CD14-positive monocyte (primary cell): ENCODE measurements around the gene SELENOM. TPM values are rescaled to one million over a fixed set of nuclear protein-coding genes. Genes with fewer than 3 reads are reported as not detected.

Experiments
- DNase-seq, 3 donors: peaks; one replicate each; pipeline ENCODE4 v3.0.0-alpha.2; 2011 to 2022
- H2AFZ ChIP-seq: 2 replicates; pipeline ENCODE4 v1.6.0; 2012; ENCODE audit warnings: mild to moderate bottlenecking, low read depth, low read length, inconsistent platforms; ENCODE audit not compliant: insufficient read depth, poor library complexity, severe bottlenecking
- H3K27ac ChIP-seq, 2 donors: 1 replicate in 1 of 2; 2 replicates in 1 of 2; pipeline ENCODE4 v1.5.1; 2012 to 2013; ENCODE audit warnings: low read length in 2 of 2, control low read depth in 1 of 2, inconsistent platforms in 1 of 2, low read depth in 1 of 2, mild to moderate bottlenecking in 1 of 2
- H3K27me3 ChIP-seq, 2 donors: one replicate each; pipeline versions ENCODE4 v1.6.0 to v1.6.1; 2011 to 2013; ENCODE audit warnings: low read length in 2 of 2; ENCODE audit not compliant: control insufficient read depth in 2 of 2, insufficient read depth in 2 of 2
- H3K36me3 ChIP-seq, 2 donors: replicated peaks in 1 of 2; 1 replicate in 1 of 2; 2 replicates in 1 of 2; pipeline versions ENCODE4 v1.5.1 to v1.6.1; 2012 to 2013; ENCODE audit warnings: low read length in 2 of 2, control low read depth in 1 of 2, inconsistent platforms in 1 of 2, mild to moderate bottlenecking in 1 of 2; ENCODE audit not compliant: insufficient read depth in 2 of 2, control insufficient read depth in 1 of 2
- H3K4me1 ChIP-seq, 2 donors: 1 replicate in 1 of 2; 2 replicates in 1 of 2; pipeline versions ENCODE4 v1.5.1 to v1.6.1; 2012 to 2013; ENCODE audit warnings: low read length in 2 of 2, control low read depth in 1 of 2, inconsistent platforms in 1 of 2, mild to moderate bottlenecking in 1 of 2, moderate library complexity in 1 of 2; ENCODE audit not compliant: insufficient read depth in 2 of 2, control insufficient read depth in 1 of 2
- H3K4me2 ChIP-seq: replicated peaks from 2 replicates; pipeline ENCODE3; 2012; ENCODE audit warnings: low read length, moderate library complexity, mild to moderate bottlenecking; ENCODE audit not compliant: poor library complexity, severe bottlenecking; ENCODE audit errors: extremely low read depth
- H3K4me3 ChIP-seq, 3 experiments: fragments of 200-600 bp in 1 of 3; sonication (generic) in 1 of 3; replicated peaks in 1 of 3; 1 replicate in 2 of 3; 2 replicates in 1 of 3; pipeline ENCODE4 v1.5.1; 2011 to 2013; ENCODE audit warnings: low read length in 3 of 3, mild to moderate bottlenecking in 3 of 3, control low read depth in 2 of 3, low read depth in 2 of 3, inconsistent platforms in 1 of 3, moderate library complexity in 1 of 3
- H3K79me2 ChIP-seq: 2 replicates; pipeline ENCODE4 v1.6.0; 2012; ENCODE audit warnings: mild to moderate bottlenecking, control low read depth, inconsistent platforms, low read length, moderate library complexity; ENCODE audit not compliant: insufficient read depth
- H3K9ac ChIP-seq: 2 replicates; pipeline ENCODE4 v1.6.0; 2017; ENCODE audit warnings: low read length, mild to moderate bottlenecking; ENCODE audit not compliant: insufficient read depth, poor library complexity, severe bottlenecking
- H3K9me3 ChIP-seq, 2 donors: replicated peaks in 1 of 2; 1 replicate in 1 of 2; 2 replicates in 1 of 2; pipeline versions ENCODE4 v1.5.1 to v1.6.1; 2012 to 2013; ENCODE audit warnings: low read length in 2 of 2, control low read depth in 1 of 2; ENCODE audit not compliant: control insufficient read depth in 1 of 2, insufficient read depth in 1 of 2
- H4K20me1 ChIP-seq: 2 replicates; pipeline ENCODE4 v1.6.0; 2012; ENCODE audit warnings: mild to moderate bottlenecking, low read length, control low read depth, moderate library complexity; ENCODE audit not compliant: insufficient read depth
- H3K27ac Mint-ChIP-seq, 7 donors: one replicate each; pipeline ENCODE4 v1.8.0; 2020; ENCODE audit warnings: mild to moderate bottlenecking in 7 of 7, mixed read lengths in 7 of 7, moderate library complexity in 6 of 7, inconsistent platforms in 2 of 7
- H3K27me3 Mint-ChIP-seq, 3 donors: one replicate each; pipeline ENCODE4 v1.8.0; 2021 to 2022; ENCODE audit warnings: low read depth in 3 of 3, mild to moderate bottlenecking in 3 of 3, mixed read lengths in 3 of 3, moderate library complexity in 3 of 3, inconsistent platforms in 1 of 3
- H3K36me3 Mint-ChIP-seq, 2 donors: one replicate each; pipeline ENCODE4 v1.8.0; 2020; ENCODE audit warnings: mixed read lengths in 2 of 2, inconsistent platforms in 1 of 2, mild to moderate bottlenecking in 1 of 2
- H3K4me1 Mint-ChIP-seq: one replicate; pipeline ENCODE4 v1.8.0; 2020; ENCODE audit warnings: mild to moderate bottlenecking, mixed read lengths
- H3K4me3 Mint-ChIP-seq, 2 donors: one replicate each; pipeline ENCODE4 v1.8.0; 2020; ENCODE audit warnings: mild to moderate bottlenecking in 2 of 2, mixed read lengths in 2 of 2, moderate library complexity in 1 of 2
- H3K9me3 Mint-ChIP-seq, 7 donors: one replicate each; pipeline ENCODE4 v1.8.0; 2020 to 2022; ENCODE audit warnings: mixed read lengths in 7 of 7, mild to moderate bottlenecking in 6 of 7, moderate library complexity in 6 of 7, inconsistent platforms in 2 of 7
- WGBS: methylation state at CpG from one replicate; pipeline ENCODE4 v1.1.5; 2013; ENCODE audit warnings: missing lambda C conversion rate; ENCODE audit not compliant: insufficient coverage; 5-methylcytosine and 5-hydroxymethylcytosine counted together
- intact Hi-C, 2 donors: fragments of 100-400 bp; cut with micrococcal nuclease; formaldehyde crosslinking; loops; one replicate each; pipeline versions ENCODE4 v1.15.0 to v1.15.1; 2023
- polyA plus RNA-seq, 3 donors: library from polyadenylated mRNA; depleted of rRNA in 1 of 3; unstranded in 2 of 3; stranded (reverse) in 1 of 3; fragments of 300-500 nt in 2 of 3; fragments of >200 nt in 1 of 3; fragmentation: Illumina TruSeq in 2 of 3; gene quantifications; 1 replicate in 2 of 3; 2 replicates in 1 of 3; pipeline ENCODE4 v1.2.3, GENCODE V29; 2012 to 2021
- TF ChIP-seq, protein P1 (sequence below): fragments of 200-600 bp; IDR thresholded peaks from one replicate; pipeline ENCODE4 v1.8.0; 2022; ENCODE audit warnings: antibody characterized with exemption, mild to moderate bottlenecking

Gene SELENOM
- polyA plus RNA-seq, 3 donors = 3.2 to 7.6 (median 3.4) TPM

DNA sequence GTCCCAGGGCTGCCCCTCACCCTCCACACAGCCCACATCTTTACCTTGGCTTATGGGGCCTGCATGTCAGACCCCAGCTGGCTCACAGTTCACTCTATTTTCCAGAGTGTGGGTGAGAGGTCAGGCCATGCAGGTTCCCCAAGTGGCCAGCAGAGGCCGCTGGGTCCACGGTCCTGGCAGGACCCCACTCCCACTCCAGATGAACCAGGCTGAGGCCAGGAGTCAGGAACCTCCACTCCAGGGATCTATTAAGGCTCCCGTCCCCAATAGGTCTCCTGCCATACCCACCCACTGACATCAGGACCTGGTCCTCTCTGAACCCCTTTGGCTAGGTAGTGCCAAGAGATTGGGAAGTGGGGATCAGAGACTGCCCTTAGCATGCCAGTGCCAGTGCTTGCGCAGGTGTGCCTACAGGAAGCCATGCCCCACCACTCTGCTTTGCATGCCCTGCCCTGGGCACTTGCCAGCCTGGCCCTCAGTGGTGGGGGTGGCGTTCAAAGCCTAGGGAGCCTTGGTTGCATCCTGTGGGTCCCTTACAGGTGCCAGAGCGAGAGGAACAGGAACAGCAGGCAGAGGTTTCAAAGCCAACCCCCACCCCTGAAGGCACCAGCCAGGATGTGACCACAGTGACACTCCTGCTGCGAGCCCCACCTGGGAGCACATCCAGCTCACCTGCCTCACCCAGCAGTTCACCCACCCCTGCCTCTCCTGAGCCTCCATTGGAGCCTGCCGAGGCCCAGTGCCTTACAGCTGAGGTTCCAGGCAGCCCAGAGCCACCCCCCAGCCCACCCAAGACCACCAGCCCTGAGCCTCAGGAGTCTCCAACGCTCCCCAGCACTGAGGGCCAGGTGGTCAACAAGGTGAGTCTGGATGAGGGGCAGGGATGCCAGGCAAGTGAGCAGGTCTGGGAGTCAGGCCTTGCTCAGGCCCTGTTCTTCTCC lies 17.9 kb downstream of the SELENOM start:
- Histone ChIP-seq H3K36me3 (peaks cover 13 to 29% of the 10 kb centered on the region in 2 donors), H3K4me2 (no peak overlapping the region), H3K79me2 (no peaks in the 10 kb centered on the region), H2AFZ (no peak overlapping the region), H3K27me3 (no peaks in the 10 kb centered on the region), H3K4me1 (peaks cover 5 to 14% of the 10 kb centered on the region in 2 donors), H3K27ac (peak overlapping the region in 1 of 2 donors; percentile 31), H3K9ac (no peak overlapping the region), H3K4me3 (no peak overlapping the region), H3K9me3 (no peaks in the 10 kb centered on the region), H4K20me1 (no peaks in the 10 kb centered on the region)
- peak overlapping the region in 1 of 7 donors; percentile 55 for H3K27ac Mint-ChIP-seq
- TF ChIP-seq, protein P1, sequence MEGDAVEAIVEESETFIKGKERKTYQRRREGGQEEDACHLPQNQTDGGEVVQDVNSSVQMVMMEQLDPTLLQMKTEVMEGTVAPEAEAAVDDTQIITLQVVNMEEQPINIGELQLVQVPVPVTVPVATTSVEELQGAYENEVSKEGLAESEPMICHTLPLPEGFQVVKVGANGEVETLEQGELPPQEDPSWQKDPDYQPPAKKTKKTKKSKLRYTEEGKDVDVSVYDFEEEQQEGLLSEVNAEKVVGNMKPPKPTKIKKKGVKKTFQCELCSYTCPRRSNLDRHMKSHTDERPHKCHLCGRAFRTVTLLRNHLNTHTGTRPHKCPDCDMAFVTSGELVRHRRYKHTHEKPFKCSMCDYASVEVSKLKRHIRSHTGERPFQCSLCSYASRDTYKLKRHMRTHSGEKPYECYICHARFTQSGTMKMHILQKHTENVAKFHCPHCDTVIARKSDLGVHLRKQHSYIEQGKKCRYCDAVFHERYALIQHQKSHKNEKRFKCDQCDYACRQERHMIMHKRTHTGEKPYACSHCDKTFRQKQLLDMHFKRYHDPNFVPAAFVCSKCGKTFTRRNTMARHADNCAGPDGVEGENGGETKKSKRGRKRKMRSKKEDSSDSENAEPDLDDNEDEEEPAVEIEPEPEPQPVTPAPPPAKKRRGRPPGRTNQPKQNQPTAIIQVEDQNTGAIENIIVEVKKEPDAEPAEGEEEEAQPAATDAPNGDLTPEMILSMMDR = peak; percentile 89
- DNase-seq = peak; percentile 27 to 50 (median 44)
- no peaks in the 10 kb centered on the region for H3K9me3 Mint-ChIP-seq
- peaks cover 6% of the 10 kb centered on the region for H3K4me1 Mint-ChIP-seq
- H3K36me3 Mint-ChIP-seq = peaks cover 7 to 33% of the 10 kb centered on the region in 2 donors
- WGBS = 100% methylated on average over 5 of the region's 9 CpGs
- intact Hi-C loops = loop anchor here in 1 of 2 donors (5.0 kb wide), 2 partner anchors 142 to 183 kb away; no protein-coding TSS in a partner anchor
- no peak overlapping the region for H3K4me3 Mint-ChIP-seq
- H3K27me3 Mint-ChIP-seq = peaks cover 0 to 2% (median 0%) of the 10 kb centered on the region in 3 donors

GRCh38 chr22:31088233-31088986 lies 19.0 kb downstream of the SELENOM start:
- DNase-seq = no peak
- Histone ChIP-seq H3K9me3 (no peaks in the 10 kb centered on the region), H4K20me1 (no peaks in the 10 kb centered on the region), H3K27ac (no peak overlapping the region), H3K36me3 (peaks cover 13 to 28% of the 10 kb centered on the region in 2 donors), H2AFZ (no peak overlapping the region), H3K9ac (no peak overlapping the region), H3K79me2 (no peaks in the 10 kb centered on the region), H3K27me3 (no peaks in the 10 kb centered on the region), H3K4me2 (no peak overlapping the region), H3K4me3 (no peak overlapping the region), H3K4me1 (peaks cover 16 to 24% of the 10 kb centered on the region in 2 donors)
- TF ChIP-seq, protein P1 = no peak
- Mint-ChIP-seq H3K4me1 (peaks cover 16% of the 10 kb centered on the region), H3K36me3 (peaks cover 7 to 26% of the 10 kb centered on the region in 2 donors), H3K4me3 (no peak overlapping the region), H3K27ac (peak overlapping the region in 2 of 7 donors; percentile 41 to 69), H3K9me3 (no peaks in the 10 kb centered on the region), H3K27me3 (peaks cover 0 to 2% (median 0%) of the 10 kb centered on the region in 3 donors)
- intact Hi-C loops = loop anchor here in 1 of 2 donors (5.0 kb wide), 2 partner anchors 141 to 184 kb away; no protein-coding TSS in a partner anchor
- WGBS = 97% methylated on average over 22 of the region's 26 CpGs
